GM06990 (cell line): Measurements from ENCODE around the gene COL18A1.

Experiments
- DNase-seq: peaks from one replicate; pipeline ENCODE4 v3.0.0-alpha.2; 2011; ENCODE audit not compliant: insufficient read length; ENCODE audit errors: extremely low read depth
- H3K27me3 ChIP-seq: replicated peaks from 2 replicates; pipeline ENCODE4 v1.6.0; 2011; ENCODE audit warnings: low read length; ENCODE audit not compliant: control insufficient read depth, insufficient read depth
- H3K36me3 ChIP-seq: 2 replicates; pipeline ENCODE4 v1.5.1; 2011; ENCODE audit warnings: low read length; ENCODE audit not compliant: control insufficient read depth, insufficient read depth
- H3K4me3 ChIP-seq: replicated peaks from 2 replicates; pipeline ENCODE4 v1.5.1; 2011; ENCODE audit warnings: low read depth, mild to moderate bottlenecking, control low read depth, low read length
- CTCF ChIP-seq: IDR thresholded peaks from 2 replicates; pipeline ENCODE4 v1.5.1; 2011; ENCODE audit warnings: low read length, control low read depth, mild to moderate bottlenecking, inconsistent platforms; ENCODE audit not compliant: insufficient read depth, poor library complexity, severe bottlenecking

Gene COL18A1

GRCh38 chr21:45551316-45551715, 146.4 kb downstream of the COL18A1 start:
- H3K27me3 ChIP-seq: no peaks in the 10 kb centered on the region; the same call in 1 of the 2 replicates
- DNase-seq: no peak
- no peak for TF ChIP-seq CTCF
- no peak overlapping the region for H3K4me3 ChIP-seq
- H3K36me3 ChIP-seq: no peaks in the 10 kb centered on the region

GRCh38 chr21:45551783-45552695, 147.1 kb downstream of the COL18A1 start:
- H3K27me3 ChIP-seq: no peaks in the 10 kb centered on the region; the same call in 1 of the 2 replicates
- no peak for DNase-seq

GRCh38 chr21:45552696-45553391, 147.9 kb downstream of the COL18A1 start:
- TF ChIP-seq CTCF: no peak
- no peak for DNase-seq
- H3K27me3 ChIP-seq: no peaks in the 10 kb centered on the region; the same call in 1 of the 2 replicates

More at GRCh38 chr21:45551783-45552695, 147.1 kb downstream of the COL18A1 start:
- Histone ChIP-seq H3K36me3 (no peaks in the 10 kb centered on the region), H3K4me3 (no peak overlapping the region)
- no peak for TF ChIP-seq CTCF

GRCh38 chr21:45554477-45555175, 149.7 kb downstream of the COL18A1 start:
- peak; percentile 83 for DNase-seq
- Histone ChIP-seq H3K4me3 (peak overlapping the region; percentile 72), H3K27me3 (no peaks in the 10 kb centered on the region; the same call in 1 of the 2 replicates), H3K36me3 (no peaks in the 10 kb centered on the region)
- TF ChIP-seq CTCF: peak; percentile 65

More at GRCh38 chr21:45552696-45553391, 147.9 kb downstream of the COL18A1 start:
- H3K36me3 ChIP-seq: no peaks in the 10 kb centered on the region
- no peak overlapping the region for H3K4me3 ChIP-seq

- no peak for TF ChIP-seq CTCF
- no peak overlapping the region for H3K4me3 ChIP-seq
- H3K27me3 ChIP-seq: no peaks in the 10 kb centered on the region; the same call in 1 of the 2 replicates
- H3K36me3 ChIP-seq: no peaks in the 10 kb centered on the region
- no peak for DNase-seq
Measured at GRCh38 chr21:45555251-45555556, 150.2 kb downstream of the COL18A1 start.
